NCI-H82 (cell line): ENCODE results near the gene USB1.
"Not testable (repeated sequence)": the region's sequence is repeated elsewhere in the genome, so short reads cannot be mapped to it uniquely, and the experiment has no call there.

Source experiments
- DNase-seq: peaks from one replicate; lab custom pipeline; 2025; lab: John Stamatoyannopoulos, UW

Gene USB1

DNA sequence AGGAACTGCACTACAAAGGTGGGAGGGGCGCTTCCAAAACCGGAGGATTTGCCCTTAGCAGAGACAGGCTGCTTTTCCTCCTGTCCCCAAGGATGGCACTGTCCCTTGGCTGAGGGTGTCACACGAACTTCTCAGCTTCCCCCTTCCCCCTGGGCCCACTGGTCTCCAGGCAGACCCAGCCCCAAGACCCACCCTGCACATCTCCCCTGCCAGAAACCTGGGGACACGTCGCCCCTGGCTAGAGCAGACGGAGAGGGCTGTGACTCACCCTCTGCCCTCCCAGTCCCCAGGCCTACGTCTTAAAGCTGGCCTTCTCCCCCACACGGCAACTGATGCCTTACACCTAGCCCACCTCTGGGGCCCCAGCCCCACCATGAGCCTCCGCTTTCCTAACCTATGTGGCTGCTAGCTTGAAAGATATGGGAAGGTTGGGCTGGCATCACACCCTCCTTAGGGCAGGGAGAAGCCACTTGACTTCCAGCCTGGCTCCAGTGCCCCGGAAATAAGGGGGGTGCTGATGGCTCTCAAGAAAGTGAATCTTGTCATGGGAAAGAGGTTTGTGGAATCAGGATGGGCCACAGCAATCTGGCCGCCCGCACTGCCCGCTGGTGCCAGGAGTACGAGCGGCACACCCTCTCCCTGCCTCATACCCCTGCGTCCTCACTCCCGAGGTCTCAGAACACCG lies 5.3 kb upstream of the USB1 start:
- DNase-seq = no peak

DNA sequence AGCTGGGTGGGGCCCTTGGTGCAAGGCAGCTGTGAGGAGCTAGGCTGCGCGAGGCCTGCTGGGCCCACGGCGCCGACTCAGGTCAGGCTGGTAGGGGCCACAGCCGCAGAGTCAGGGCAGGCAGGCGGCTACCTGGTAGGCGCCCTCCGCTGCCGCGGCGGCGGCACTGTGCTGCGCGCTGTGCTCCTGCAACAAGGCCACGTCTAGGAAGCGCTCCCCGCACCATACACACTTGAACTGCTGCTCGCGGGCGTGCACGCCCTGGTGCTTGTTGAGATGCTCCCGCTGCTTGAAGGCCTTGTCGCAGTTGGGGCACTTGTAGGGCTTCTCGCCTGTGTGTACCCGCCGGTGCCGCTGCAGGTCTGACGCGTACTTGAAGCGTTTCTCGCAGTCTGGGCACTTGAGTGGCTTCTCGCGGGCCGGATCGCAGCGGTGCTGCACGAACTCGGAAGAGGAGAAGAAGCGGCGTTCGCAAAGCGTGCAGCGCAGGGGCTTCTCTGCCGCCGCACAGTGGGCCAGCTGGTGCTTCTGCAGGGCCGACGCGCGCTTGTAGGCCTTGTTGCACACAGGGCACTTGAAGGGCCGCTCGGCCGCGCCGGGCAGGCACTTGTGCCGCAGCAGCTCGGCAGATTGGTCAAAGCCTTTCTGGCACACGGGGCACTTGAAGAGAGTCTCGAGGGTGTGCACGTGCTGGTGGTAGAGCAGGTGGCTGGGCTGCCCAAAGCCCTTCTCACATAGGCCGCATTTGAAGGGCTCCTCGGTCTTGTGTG lies 4.6 kb upstream of the USB1 start:
- no peak for DNase-seq

DNA sequence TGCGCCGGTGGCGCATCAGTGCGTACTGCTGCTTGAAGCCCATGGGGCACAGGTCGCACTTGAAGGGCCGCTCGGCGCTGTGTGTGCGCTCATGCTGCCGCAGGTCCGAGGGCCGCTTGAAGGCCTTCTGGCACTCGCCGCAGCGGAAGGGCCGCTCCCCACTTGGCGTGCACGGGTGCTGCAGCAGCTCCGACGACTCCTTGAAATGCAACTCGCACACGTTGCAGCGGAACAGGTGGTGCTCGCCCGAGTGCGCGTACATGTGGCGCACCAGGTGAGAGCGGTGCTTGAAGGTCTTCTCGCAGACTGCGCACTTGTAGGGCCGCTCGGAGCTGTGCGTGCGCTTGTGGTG lies 4.1 kb upstream of the USB1 start:
- DNase-seq = no peak

DNA sequence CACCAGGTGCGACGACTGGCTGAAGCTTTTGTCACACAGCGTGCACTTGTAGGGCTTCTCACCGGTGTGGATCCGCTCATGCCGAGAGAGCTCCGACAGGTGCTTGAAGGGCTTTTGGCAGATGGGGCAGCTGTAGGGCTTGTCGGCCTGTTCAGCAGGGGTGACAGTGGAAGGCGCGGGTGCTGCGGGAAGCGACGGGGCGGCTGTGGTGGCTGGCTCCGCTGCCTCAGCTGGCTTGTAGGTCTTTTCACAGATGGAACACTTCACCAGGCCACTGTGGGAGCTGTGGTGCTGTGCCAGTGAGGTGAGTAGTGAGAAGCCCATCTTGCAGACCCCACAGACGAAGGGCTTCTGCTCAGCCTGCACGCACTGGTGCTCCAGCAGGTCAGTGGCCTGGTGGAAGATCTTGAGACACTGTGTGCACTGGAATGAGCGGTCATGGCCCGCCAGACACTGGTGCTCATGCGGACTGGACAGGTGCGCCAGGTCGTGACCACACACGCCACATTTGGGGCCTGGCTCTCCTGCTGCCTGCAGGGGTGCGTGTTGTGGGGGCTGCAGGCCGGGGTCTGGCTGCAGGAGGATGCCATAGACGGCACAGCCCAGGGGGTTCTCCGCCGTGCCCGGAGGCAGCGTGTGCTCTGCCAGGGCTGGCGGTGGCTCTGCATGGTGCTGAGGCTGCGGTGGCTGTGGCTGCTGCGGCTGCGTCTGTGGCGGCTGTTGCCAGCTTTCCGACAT lies 3.5 kb upstream of the USB1 start:
- no peak for DNase-seq

DNA sequence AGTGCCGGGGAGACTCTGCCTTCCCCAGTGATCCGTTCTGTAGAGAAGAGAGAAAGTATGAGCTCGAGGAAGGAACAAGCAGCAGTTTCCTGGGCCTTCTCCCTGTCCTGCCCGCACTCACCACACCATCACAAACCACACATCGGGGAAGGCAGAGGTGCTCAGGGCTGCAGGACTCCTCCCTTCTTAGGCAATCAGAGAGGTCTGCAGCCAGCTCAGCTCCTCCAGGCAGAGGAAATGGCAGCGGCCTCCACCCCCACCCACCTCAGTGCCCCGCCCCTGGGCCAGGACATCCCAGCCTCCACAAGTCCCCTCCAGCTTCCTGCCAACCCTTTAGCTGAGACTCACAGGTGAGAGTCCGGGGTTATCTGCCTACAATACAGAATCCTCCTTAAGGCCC lies 2.7 kb upstream of the USB1 start:
- DNase-seq = no peak

DNA sequence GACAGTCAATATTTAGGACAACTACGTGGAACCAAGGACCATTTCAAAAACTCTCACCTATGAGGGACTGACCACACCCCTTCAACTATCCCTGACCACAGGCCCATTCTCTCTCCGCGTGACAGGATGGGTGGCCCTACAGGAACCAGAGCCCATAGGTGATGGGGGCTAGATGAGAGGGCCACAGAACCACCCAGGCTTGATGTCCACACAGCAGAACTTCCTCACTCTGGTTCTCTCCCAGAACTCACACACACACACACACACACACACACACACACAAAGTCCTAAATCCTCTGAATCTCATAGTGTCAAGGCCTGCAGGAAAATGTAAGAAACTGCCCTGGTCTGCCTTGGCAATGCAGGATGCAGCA lies 2.2 kb upstream of the USB1 start:
- no peak for DNase-seq

DNA sequence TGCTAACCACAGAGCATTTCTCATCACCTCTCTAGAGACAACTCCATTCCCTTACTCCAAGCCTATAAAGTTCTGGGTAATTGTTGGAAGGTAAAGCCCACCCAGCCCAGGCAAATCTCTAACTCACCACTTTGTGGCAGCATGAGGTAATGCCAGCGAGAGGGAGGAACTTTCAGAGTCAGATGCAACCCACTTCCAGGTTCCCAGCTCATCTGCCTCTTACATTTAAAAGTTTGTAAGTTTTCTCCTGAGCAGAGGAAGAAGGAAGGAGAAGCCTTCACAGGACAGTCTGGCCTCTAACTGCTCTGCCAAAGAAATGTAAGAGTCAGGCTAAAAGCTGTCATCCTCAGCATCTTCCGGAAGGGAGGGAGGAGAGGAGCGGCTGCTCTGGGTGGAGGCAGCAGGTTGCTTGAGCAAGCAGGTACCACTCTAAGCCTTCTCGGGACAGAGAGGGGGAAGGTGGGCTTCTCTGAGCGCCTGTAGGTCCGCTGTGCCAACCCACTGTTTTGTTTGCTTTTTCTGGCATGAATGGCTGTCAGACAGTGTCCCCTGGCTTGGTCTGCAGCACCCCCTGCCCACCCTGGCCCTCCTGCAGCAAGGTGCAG lies 1.7 kb upstream of the USB1 start:
- peak; percentile 27 for DNase-seq

DNA sequence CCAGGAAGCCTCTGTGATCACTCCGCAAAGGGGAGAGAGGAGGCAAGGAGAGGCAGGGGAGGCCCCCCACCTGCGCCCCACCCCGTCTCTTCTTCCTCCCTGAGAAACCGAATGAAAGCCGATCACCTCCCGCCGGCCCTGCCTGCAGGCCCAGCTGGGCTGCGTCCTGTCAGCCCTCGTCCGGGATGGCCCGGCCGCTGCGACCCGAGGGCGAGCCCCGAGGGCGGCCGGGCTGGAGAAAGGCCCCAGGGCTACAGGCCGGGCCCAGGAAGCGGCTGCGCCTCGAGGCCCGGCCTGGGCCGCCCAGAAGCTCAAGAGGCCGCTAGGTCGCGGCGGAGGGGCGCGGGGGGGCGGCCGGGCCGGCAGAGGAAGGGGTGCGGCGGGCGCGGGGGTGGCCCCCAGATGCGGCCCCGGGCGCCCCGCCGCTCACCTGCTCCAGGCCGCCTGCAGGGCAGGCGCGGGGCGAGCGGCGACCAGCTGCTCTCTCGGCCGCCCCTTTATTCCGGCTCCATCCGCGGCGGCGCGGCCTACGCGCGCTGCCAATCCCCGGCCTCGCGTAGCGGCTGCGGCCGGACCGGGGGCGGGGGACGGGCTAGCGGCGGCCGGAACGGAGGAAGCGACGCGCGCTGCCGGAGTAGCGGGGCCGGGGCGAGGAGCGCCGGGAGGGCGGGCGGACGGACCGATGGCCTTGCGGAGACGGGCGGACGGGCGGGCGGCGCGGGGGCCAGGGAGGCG lies 1.1 kb upstream of the USB1 start, which contains the start of gene ZNF319:
TSS of gene ZNF319 (minus strand) at position 702 of the 735 bp plus-strand sequence. CDS start 2,407 bp downstream, outside the sequence.
- DNase-seq = peak; percentile 61

DNA sequence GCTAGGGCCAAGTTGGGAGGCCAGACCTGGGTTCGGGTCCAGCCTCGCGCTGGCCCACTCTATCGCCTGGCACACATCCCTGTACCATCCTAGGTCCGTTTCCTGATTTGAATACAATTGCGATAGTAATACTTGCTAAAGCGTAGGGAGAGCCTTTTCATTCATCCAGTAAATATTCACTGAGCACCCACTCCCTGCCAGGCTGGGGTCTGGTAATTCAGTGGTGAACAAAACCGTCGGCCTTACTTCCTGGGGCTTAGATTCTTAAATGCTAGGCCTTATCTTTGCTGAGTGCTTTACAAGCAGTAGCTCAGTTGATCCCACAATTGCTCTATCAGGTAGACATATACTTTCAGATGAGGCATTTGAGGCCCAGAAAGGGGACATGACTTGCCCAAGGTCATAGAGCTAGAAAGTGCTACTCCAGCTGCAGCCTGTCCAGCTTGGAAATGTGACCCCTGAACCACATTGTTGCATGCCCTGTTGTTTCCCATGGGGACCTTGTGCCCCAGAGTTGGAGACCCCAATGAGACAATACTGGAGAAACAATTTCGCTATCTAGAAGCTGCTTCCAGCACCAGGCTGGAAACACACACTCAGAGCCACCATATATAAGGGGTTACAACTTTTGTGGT lies 691 bp downstream of the USB1 start:
- no peak for DNase-seq

DNA sequence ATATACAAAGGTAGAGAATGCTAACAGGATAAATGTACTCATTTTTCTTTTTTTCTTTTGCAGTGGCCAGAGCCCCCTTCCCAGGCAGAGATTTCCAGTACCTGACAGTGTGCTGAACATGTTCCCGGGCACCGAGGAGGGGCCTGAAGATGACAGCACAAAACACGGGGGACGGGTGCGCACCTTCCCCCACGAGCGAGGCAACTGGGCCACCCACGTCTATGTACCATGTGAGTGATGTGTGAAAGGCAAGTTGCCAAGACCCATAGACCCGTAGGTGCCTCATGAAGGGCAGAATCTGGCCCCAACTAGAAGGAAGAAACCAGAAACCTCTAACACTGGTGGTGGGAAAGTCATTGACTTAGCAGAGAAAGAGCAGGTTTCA lies 1.2 kb downstream of the USB1 start:
- no peak for DNase-seq

DNA sequence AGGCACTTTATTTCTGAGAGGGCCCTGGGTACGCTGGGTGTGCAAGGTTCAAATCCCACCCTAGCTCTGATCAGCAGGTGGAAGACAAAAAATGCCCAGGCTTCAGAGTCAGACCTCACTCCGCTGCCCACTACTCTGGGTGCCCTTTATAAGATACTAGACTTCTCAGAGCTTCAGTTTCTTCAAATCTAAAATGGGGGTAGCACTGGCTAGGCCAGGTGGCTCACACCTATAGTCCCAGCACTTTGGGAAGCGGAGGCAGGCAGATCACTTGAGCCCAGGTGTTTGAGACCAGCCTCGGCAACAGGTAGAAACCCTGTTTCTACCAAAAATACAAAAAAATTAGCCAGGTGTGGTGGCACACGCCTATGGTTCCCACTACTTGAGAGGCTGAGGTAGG lies 1.7 kb downstream of the USB1 start:
- no peak for DNase-seq

DNA sequence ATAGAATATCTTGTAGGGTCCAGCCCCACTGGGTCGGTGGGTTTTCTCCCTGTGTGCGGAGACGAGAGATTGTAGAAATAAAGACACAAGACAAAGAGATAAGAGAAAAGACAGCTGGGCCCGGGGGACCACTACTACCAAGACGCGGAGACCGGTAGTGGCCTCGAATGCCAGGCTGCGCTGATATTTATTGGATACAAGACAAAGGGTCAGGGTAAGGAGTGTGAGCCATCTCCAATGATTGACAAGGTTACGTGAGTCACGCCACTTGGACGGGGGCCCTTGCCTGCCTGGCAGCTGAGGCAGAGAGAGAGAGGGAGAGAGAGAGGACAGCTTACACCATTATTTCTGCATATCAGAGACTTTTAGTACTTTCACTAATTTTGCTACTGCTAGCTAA lies 3.5 kb downstream of the USB1 start:
- not testable (repeated sequence) for DNase-seq

DNA sequence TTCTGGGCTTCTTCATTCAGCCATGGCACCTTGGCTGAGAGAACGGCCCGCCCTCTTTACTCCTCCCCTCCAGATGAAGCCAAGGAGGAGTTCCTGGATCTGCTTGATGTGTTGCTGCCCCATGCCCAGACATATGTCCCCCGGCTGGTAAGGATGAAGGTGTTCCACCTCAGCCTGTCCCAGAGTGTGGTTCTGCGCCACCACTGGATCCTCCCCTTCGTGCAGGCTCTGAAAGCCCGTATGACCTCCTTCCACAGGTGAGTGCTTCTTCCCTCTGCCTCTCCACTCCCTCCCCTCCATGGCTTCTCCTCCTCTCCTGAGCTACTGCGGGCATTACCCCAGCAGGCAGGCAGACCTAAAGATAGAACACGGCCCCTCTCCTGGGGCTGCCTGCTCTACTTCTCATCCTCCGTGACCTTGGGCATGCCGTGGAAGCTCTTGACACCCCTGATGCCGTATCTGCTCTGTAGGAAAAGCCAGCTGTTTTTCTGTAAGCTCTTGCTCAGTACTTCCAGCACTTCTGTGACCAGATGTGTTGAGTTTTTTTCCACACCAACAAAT lies 8.7 kb downstream of the USB1 start:
- no peak for DNase-seq

DNA sequence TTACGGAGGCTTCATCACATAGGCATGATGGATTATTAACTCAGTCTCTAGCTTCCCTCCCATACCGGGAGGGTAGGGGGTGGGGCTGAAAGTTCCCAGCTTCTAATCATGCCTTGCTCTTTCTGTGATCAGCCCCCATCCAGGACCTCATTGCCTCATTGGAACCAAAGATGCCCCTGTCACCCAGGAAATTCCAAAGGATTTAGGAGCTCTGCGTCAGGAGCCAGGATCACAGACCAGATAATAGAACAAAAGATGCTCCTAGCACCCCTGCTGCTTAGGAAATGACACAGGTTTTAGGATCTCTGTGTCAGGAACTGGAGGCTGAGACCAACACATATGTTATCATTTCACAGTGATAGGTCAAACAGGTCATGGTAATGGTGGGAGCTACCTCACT lies 9.7 kb downstream of the USB1 start:
- DNase-seq = no peak

DNA sequence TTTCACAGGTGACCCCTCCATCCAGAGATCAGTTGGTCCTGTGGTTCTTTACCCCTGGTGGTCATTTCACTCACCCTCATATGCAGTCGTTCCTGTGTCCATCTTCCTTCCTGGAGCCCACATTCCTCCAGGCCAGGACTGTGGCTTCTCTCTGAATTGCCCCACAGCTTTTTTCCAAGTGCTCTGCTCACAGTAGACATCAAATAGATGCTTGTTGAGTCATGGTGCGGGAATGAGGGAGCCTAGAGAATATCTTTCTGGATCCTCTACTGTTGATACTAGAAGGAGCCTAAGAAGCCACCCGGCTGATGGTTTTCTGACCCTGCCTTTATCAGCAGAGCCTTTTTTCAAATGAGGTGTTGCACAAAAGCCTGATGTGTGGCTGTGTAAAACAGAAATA lies 10.4 kb downstream of the USB1 start:
- DNase-seq = no peak

DNA sequence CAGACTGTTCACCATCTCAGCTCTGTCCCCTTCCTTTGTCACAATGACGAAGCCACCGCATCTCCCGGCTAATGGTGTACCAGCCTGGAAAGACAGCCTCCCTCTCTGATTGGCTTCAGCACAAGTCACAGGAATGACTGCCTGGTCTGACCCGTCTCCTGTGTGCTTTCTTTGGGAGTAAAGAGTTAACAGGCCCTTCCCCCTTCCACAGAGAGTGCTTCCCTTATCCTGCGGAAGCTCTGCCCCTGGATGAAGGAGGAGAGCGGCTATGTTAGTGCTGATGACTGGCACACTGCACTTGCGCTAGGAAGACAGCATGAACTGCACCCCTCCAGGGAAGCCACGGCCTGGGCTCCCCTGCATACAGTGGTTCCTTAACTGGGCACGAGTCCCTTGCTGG lies 11.3 kb downstream of the USB1 start:
- DNase-seq = no peak

DNA sequence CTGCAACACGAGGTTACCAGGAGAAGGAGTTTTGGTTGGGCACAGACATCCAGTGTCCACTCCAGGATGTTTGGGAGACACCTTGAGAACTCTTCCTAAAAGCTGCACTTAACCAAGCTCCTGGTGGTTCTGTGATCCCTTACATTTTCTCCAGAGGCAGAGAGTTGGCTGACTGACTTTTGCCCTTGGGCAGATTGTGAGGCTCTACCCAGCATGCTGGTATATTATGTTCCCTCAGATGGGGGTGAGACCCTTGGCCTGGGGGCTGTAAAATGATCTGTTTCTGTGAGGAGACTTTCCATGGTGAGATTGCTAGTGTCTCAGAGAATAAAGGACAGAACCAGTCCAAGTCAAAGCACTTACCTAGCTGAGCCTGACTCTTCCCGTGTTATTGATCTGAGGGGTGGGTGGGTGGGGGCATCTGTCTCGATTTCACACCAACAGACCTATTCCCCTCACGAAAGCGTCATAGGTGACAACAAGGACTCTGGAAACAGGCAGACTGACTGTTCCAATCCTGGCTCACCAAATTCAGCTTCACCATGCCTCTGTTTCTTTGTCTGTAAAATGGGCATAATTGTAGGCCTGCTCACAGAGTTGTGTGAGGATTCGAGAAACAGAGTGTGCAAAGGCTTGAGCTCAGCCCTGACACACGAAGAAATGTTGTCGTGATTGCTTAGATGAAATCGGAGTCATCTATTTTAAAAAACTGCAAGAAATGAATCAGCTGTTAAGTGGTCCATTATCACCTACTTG lies 12.2 kb downstream of the USB1 start:
- DNase-seq = no peak

DNA sequence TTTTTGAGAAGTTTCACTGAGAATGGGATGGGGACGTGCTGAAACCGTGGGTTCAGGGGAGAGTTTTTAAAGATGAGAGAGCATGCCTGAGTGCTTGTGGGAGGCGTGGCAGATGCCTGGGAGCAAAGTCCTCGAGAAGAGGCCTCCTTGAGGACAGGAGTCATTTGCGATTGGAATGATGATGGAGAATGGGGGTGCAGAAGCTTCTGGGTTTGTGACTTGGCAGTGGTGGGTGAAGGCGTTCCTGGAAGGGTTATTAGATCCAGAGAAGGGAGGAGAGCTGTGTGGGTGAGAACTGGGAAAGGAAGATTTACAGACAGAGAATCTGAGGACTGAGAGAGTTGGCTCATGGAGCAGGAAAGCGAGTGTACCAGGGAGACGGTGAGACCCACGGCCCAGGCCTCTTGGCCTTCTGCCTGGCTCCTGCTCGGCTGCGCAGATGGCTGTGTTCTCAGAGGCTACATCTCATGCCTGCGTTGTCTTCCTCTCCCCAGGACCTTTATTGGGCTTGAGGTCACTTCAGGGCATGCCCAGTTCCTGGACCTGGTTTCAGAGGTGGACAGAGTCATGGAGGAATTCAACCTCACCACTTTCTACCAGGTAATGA lies 15.7 kb downstream of the USB1 start:
- DNase-seq = no peak

DNA sequence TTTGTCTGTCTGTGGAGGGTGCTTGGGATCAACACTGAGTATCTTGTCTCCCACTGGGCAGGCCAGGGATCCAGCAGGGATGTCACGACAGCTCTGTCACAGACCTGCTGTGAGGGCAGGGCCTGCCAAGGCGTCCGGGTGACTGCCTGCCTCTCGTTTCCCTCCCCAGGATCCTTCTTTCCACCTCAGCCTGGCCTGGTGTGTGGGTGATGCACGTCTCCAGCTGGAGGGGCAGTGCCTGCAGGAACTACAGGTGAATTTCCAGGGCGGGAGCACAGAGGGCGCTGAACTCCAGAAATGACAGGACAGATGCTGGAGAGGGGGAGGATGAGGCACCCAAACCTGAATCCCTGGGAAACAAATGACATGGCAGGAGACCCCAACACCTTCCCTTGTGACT lies 17.6 kb downstream of the USB1 start:
- DNase-seq = peak; percentile 63
